HS-5 (cell line): Measurements from ENCODE around the gene FOXO1.
"Not testable (repeated sequence)": the region's sequence is repeated elsewhere in the genome, so short reads cannot be mapped to it uniquely, and the experiment has no call there.

Experiments
- DNase-seq: peaks from one replicate; pipeline ENCODE4 v3.0.0-alpha.2; 2012; ENCODE audit warnings: low read depth

FOXO1 gene

DNA sequence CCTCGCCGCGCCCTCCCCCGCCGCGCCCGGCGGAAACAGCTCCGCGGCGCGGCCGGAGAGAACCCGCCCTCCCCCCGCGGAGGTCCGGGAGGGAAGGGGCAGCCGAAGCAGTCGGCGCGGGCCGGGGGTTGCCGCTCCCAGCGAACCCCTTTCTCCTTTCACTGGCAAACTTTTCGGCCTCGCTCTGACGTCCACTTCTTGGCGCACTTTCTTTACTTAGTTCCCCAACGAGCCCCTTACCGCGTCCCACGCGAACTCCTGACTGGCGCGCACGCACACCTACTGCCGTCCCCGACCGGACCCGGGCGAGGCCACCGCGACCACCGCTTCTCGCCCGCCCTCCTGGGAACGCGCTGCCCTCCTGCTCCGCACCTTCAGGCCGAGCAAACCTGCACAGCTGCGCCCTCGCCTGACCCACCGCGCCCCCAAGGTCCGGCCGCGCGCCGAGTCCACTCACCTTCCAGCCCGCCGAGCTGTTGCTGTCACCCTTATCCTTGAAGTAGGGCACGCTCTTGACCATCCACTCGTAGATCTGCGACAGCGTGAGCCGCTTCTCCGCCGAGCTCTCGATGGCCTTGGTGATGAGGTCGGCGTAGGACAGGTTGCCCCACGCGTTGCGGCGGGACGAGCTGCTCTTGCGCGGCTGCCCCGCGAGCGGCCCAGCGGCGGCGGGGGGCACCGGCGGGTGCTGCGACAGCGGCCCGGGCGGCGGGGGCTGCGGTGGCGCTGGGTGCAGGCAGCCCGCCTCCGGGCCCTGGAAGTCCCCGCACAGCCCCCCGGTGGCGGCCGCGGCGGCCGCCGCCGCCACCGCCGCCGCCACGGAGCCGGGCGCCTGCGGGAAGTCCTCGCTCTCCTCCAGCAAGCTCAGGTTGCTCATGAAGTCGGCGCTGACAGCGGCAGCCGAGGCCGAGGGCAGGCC lies 1.1 kb downstream of the FOXO1 start:
- no peak for DNase-seq

DNA sequence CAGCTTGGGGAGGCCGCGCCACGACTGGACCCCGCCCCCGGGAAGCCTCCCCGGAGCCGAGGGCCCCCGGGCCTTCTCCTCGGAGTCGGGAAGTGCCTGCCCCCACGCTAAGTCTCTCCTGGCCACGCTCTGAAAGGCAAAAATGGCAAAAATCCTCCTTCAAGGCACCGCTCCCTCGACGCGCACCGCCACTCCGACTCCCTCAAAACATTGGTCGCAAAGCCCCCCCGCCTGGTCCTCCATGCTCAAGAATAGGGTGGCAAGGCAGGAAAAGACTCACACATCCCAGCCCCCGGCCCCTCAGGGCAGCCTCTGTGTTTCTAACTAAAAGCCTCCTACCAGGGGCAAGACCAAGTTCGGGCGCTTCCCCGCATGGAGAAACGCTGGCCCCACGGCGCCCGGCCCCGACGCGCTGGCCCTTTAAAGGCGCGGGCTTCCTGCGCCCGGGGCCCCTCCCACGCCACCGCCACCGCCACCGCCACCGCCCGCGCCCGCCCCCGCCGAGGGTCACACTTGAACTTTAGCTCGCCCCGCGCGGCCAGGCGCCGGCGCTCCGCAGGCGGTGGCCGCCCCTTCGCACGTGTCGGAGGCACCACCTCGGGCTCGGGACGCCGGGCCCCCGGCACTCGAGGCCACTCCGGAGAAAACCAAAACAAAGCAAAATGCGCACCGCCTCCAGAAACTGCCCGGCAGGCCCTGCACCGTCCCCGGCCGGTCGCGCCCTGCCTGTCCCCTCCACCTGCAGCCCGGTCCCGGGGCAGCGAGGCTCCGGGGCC lies 1.9 kb downstream of the FOXO1 start:
- DNase-seq = no peak

DNA sequence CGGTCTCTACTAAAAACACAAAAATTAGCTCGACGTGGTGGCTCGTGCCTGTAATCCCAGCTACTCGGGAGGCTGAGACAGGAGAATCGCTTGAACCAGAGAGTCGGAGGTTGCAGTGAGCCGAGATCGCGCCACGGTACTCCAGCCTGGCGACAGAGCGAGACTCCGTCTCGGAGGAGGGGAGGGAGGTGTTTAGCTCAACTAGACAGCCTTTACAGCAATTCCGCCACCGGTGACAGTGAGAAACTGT lies 2.4 kb downstream of the FOXO1 start:
- DNase-seq = not testable (repeated sequence)

GRCh38 chr13:40662866-40663265 lies 3.6 kb downstream of the FOXO1 start:
- DNase-seq = no peak

DNA sequence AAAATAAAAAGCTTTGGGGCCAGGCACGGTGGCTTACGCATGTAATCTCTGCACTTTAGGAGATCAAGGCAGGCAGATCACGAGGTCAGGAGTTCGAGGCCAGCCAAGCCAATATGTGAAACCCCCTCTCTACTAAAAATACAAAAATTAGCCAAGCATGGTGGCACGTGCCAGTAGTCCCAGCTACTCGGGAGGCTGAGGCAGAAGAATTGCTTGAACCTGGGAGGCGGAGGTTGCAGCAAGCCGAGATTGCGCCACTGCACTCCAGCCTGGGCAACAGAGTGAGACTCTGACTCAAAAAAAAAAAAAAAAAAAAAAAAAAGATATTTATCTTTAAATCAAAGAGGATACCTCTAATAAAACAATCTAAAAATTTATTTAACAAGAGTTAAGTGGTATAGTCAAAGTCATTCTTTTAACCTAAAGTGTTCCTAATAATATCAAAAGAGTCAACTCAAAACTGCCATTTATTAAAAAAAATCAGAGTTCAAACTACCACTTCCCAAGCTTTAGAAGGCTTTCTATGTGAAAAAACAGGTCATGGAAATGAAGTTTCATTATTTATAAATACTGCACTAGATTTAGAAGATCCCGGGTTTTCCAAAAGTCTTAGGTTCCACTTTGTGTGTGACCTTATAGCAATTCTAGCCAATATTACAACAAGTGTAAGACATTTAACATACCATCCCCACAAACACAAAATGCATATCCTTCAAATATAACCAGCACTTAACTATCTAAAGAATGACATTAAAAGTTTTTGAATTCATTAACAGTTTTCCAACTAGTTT lies 4.4 kb downstream of the FOXO1 start:
- no peak for DNase-seq

DNA sequence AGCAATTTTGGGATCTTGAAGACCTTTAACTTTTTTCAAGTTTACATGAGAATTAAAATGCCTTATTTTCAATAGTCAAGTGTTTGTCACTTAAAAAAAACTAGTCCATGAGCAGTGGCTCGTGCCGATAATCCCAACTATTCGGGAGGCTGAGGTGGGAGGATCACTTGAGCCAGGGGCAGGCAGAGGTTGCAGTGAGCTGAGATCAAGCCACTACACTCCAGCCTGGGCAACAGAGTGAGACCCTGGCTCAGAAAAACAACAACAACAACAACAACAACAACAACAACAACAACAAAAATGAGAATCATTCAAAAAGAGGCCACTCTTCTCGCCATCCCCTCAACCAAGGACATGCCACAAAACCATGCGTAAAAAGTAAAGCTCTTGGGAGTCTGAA lies 5.7 kb downstream of the FOXO1 start:
- DNase-seq = no peak

DNA sequence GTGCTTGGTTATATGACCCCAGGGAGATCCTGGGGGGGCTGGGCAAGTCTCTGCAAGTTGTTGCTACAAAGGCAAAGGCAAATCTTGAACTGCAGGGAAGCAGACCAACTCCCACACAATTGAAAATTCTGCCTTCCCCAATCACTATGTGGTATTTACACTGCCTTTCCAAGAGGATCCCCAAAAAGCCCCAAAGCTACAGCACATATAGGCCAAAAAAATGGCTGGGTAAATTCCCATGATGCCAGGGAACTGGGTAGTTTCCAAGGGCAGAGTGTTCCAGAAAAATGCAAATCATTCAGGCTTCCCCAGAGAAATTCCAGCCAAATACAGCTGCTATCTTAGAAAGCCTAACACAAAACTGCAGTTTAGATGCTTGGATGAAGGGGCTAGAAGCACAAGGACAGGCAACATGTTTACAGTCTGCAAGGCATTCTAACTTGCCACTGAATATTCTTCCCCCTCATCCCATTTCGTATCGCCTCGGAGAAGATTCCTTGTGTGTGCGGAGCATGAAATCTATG lies 6.2 kb downstream of the FOXO1 start:
- no peak for DNase-seq

DNA sequence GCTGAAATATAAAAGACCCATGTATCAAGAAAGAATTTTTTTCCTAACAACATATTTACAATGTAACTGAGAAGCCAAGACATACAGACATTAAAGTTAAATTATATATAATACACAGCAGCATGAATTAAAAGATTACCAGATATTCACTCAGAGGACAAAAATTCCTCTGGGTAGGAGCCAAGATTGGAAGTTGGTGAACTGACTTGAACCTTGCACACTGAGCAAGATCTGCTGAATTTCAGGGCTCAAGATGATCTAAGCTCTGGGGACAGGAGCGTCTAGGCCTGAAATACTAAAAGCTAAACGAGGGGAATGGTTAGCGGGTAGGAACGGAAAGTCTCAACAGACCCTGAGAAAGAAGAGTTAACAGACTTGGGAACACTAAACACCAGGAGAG lies 8.5 kb downstream of the FOXO1 start:
- no peak for DNase-seq

DNA sequence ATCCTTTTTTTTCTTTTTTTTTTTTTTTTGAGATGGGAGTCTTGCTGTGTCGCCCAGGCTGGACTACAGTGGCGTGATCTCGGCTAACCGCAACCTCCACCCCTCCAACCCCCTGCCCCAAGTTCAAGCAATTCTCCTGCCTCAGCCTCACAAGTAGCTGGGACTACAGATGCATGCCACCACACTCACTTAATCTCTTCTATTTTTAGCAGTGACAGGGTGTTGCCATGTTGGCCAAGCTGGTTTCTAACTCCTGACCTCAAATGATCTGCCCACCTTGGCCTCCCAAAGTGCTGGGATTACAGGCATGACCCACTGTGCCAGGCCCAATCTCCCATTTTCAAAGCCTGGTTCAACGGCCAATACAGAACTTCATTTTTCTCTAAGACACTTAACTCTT lies 9.1 kb downstream of the FOXO1 start:
- no peak for DNase-seq

DNA sequence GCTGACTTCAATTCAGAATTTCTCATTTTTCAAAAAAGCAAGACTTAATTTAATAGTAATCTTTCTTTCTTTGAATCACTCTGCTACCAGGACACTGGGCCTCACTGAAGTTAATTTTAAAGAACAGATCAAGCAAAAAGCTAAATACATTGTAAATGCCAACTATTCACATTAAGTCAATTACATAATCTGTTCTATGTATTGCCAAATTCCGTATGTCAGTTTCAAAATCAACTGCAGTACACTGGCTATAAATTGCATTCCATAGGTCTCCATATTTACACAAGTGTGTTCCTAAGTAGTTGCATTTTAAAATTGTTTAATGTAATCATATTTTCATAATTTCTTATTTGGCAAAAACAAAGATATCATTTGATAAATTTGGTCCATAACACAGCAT lies 10.1 kb downstream of the FOXO1 start:
- no peak for DNase-seq

- no peak for DNase-seq
Observed at GRCh38 chr13:40653527-40654318, 12.7 kb downstream of the FOXO1 start.

GRCh38 chr13:40652588-40652940 lies 13.9 kb downstream of the FOXO1 start:
- no peak for DNase-seq

GRCh38 chr13:40651866-40652587 lies 14.4 kb downstream of the FOXO1 start:
- no peak for DNase-seq

DNA sequence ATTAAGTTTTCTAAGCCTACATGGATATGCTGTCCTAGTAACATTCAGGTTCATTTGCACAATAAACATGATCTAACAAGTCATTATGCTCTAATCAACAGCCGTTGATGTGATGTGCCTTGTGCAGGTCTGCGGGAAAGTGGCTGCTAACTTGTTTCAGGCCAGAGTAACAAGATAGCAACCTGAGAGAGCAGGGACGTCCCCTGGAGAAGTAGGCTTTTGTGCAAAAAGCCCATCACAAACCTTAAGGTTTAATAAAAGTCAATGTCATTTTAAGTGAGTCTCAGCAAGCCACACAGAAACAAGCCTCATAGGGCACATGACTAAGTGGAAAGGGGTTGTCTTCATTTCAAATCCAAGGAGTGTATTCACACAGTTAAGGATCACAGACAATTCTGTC lies 17.6 kb downstream of the FOXO1 start:
- DNase-seq = no peak

DNA sequence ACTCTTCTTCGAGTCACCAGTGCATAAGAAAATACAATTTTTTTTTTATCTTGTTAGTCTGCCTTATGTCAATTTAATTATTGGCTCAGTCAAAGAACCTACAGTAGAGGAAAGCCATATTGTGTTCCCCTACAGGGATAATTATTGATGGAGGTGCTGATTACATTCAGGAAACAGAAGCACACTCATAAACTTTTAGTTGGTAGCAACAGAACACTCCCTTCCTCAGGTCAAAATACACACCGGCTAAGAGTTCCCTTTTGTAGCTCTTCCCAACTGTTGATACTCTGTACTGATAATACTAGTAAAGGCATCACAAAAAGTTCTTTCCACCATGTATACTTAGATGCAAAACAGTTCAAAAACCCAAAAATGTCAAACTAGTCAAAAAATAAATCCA lies 18.4 kb downstream of the FOXO1 start:
- no peak for DNase-seq

- DNase-seq = no peak
Observed at GRCh38 chr13:40644838-40645604, 21.4 kb downstream of the FOXO1 start.

GRCh38 chr13:40640845-40641458 lies 25.5 kb downstream of the FOXO1 start:
- no peak for DNase-seq

DNA sequence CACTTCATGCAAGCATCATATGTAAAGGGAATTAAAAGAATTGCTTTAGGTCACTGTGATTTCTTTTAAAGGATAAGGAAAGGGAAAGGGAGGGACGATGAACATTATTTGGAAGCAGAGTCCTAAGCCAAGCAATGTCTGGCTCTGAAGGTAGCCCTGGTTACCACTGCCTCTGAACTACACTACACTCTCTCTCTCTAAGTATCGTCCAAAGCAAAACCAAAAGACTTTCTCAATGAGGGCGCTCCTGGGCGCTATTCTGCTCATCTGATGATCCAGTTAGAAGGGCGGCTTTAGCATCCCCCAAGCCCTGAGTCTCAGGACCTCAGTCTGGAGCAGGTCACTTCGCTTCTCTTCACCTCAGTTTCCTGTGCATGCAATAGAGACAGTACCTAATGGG lies 26.2 kb downstream of the FOXO1 start:
- DNase-seq = no peak

- no peak for DNase-seq
Observed at GRCh38 chr13:40639221-40639681, 27.2 kb downstream of the FOXO1 start.

- no peak for DNase-seq
Observed at GRCh38 chr13:40637643-40638042, 28.8 kb downstream of the FOXO1 start.
